CD4-positive, alpha-beta T cell (primary cell): ENCODE results near the gene JPH4. TPM values are rescaled to one million over a fixed set of nuclear protein-coding genes. Genes with fewer than 3 reads are reported as not detected.

Source experiments
- ATAC-seq: fragments of 200-7000 bp; cut with Tn5 transposase; one replicate; pipeline ENCODE4 v1.10.0; 2022; ENCODE audit warnings: mild to moderate bottlenecking; ENCODE audit not compliant: poor library complexity
- CTCF ChIA-PET: fragments of 350-600 bp; sonication (Branson Sonifier 250); formaldehyde crosslinking; loops from one replicate; lab custom pipeline; 2021; ENCODE audit warnings: antibody characterized with exemption, inconsistent platforms; lab: Charles Lee
- POLR2A ChIA-PET: fragments of 350-600 bp; sonication (Branson Sonifier 250); formaldehyde crosslinking; loops from one replicate; lab custom pipeline; 2021; ENCODE audit warnings: antibody characterized with exemption, inconsistent platforms; lab: Charles Lee
- DNase-seq, 14 experiments: peaks; one replicate each; pipeline ENCODE4 v3.0.0-alpha.2; 2013 to 2020; ENCODE audit warnings: mixed read lengths in 2 of 14
- H3K27ac ChIP-seq, 2 donors: one replicate each; pipeline versions ENCODE4 v1.5.1 to v1.7.0; 2013; ENCODE audit warnings: low read length in 2 of 2, low read depth in 1 of 2, mild to moderate bottlenecking in 1 of 2
- H3K27me3 ChIP-seq, 2 experiments: 1 replicate in 1 of 2; 2 replicates in 1 of 2; pipeline versions ENCODE4 v1.6.1 to v1.7.0; 2013; ENCODE audit warnings: low read length in 2 of 2, control low read depth in 1 of 2, mild to moderate bottlenecking in 1 of 2, moderate library complexity in 1 of 2; ENCODE audit not compliant: insufficient read depth in 2 of 2, control insufficient read depth in 1 of 2
- H3K36me3 ChIP-seq: one replicate; pipeline ENCODE4 v1.6.1; 2013; ENCODE audit warnings: low read length, control low read depth; ENCODE audit not compliant: insufficient read depth
- H3K4me1 ChIP-seq: one replicate; pipeline ENCODE4 v1.6.1; 2013; ENCODE audit warnings: low read length, control low read depth; ENCODE audit not compliant: insufficient read depth
- H3K4me3 ChIP-seq: one replicate; pipeline ENCODE4 v1.5.1; 2013; ENCODE audit warnings: mild to moderate bottlenecking, low read length, moderate library complexity
- H3K9me3 ChIP-seq, 2 experiments: 1 replicate in 1 of 2; 2 replicates in 1 of 2; pipeline versions ENCODE4 v1.6.1 to v1.7.0; 2013; ENCODE audit warnings: low read length in 2 of 2, mild to moderate bottlenecking in 2 of 2, control low read depth in 1 of 2, moderate library complexity in 1 of 2; ENCODE audit not compliant: control insufficient read depth in 1 of 2, insufficient read depth in 1 of 2
- H3K27ac Mint-ChIP-seq: one replicate; pipeline ENCODE4 v1.8.0; 2020; ENCODE audit warnings: mixed read lengths
- H3K27me3 Mint-ChIP-seq: one replicate; pipeline ENCODE4 v1.8.0; 2021; ENCODE audit warnings: mixed read lengths
- H3K36me3 Mint-ChIP-seq: one replicate; pipeline ENCODE4 v1.8.0; 2021; ENCODE audit warnings: low read depth, mixed read lengths
- H3K4me1 Mint-ChIP-seq: one replicate; pipeline ENCODE4 v1.8.0; 2021; ENCODE audit warnings: low read depth, mixed read lengths
- H3K4me3 Mint-ChIP-seq: one replicate; pipeline ENCODE4 v1.8.0; 2020; ENCODE audit warnings: mild to moderate bottlenecking, mixed read lengths
- H3K9me3 Mint-ChIP-seq: one replicate; pipeline ENCODE4 v1.8.0; 2020; ENCODE audit warnings: mixed read lengths
- CTCF ChIP-seq: fragments of 200-600 bp; IDR thresholded peaks from one replicate; pipeline ENCODE4 v1.8.0; 2022; ENCODE audit warnings: antibody characterized with exemption, mild to moderate bottlenecking
- intact Hi-C, 2 experiments: fragments of 100-400 bp; cut with DNase I in 1 of 2; cut with micrococcal nuclease in 1 of 2; formaldehyde crosslinking; loops; one replicate each; pipeline versions ENCODE4 v1.15.1 to v1.9.0; 2023 to 2025; cut with DNase I, micrococcal nuclease
- total RNA-seq, 174 experiments: library from RNA in 2 of 174; stranded (reverse) in 2 of 174; gene quantifications; one replicate each; pipeline ENCODE4 v1.2.3 and lab custom pipeline; 2021 to 2026

Gene JPH4
- total RNA-seq, 2 experiments from 2014 or later: not detected

GRCh38 chr14:23531391-23531790 lies 47.2 kb downstream of the JPH4 start:
- Mint-ChIP-seq H3K4me1 (peaks cover 10% of the 10 kb centered on the region), H3K27ac (no peak overlapping the region), H3K36me3 (no peaks in the 10 kb centered on the region), H3K9me3 (no peaks in the 10 kb centered on the region), H3K27me3 (no peaks in the 10 kb centered on the region), H3K4me3 (no peak overlapping the region)
- ATAC-seq (no peak), DNase-seq (no peak)
- no peak for TF ChIP-seq CTCF
- intact Hi-C loops: no loop called here
- H3K9me3 ChIP-seq: no peaks in the 10 kb centered on the region
- CTCF ChIA-PET: no interaction called here
- no peak overlapping the region for H3K4me3 ChIP-seq
- POLR2A ChIA-PET: no interaction called here
- H3K27ac ChIP-seq: no peak overlapping the region
- no peaks in the 10 kb centered on the region for H3K36me3 ChIP-seq
- no peaks in the 10 kb centered on the region for H3K4me1 ChIP-seq
- H3K27me3 ChIP-seq: no peaks in the 10 kb centered on the region

- Mint-ChIP-seq H3K27me3 (no peaks in the 10 kb centered on the region), H3K4me3 (no peak overlapping the region), H3K4me1 (peaks cover 10% of the 10 kb centered on the region), H3K27ac (no peak overlapping the region), H3K9me3 (no peaks in the 10 kb centered on the region), H3K36me3 (no peaks in the 10 kb centered on the region)
- Histone ChIP-seq H3K4me1 (no peaks in the 10 kb centered on the region), H3K4me3 (no peak overlapping the region), H3K36me3 (no peaks in the 10 kb centered on the region), H3K27me3 (no peaks in the 10 kb centered on the region), H3K9me3 (no peaks in the 10 kb centered on the region), H3K27ac (no peak overlapping the region)
- intact Hi-C loops: no loop called here
- CTCF ChIA-PET: no interaction called here
- TF ChIP-seq CTCF: no peak
- DNase-seq (no peak), ATAC-seq (no peak)
- POLR2A ChIA-PET: no interaction called here
Measured at GRCh38 chr14:23530375-23531055, 48.1 kb downstream of the JPH4 start.

GRCh38 chr14:23529016-23529415 lies 49.6 kb downstream of the JPH4 start:
- H3K27ac Mint-ChIP-seq: no peak overlapping the region
- H3K4me3 ChIP-seq: no peak overlapping the region

More at GRCh38 chr14:23529016-23529415, 49.6 kb downstream of the JPH4 start:
- no peaks in the 10 kb centered on the region for H3K9me3 ChIP-seq
- no peak overlapping the region for H3K27ac ChIP-seq
- ChIA-PET POLR2A (no interaction called here), CTCF (interaction anchor here (1.6 kb wide), 1 partner anchor 30 kb away, joined by 5 read pairs; no protein-coding TSS in a partner anchor)
- intact Hi-C loops: no loop called here
- Mint-ChIP-seq H3K4me3 (no peak overlapping the region), H3K9me3 (no peaks in the 10 kb centered on the region), H3K27me3 (no peaks in the 10 kb centered on the region), H3K36me3 (no peaks in the 10 kb centered on the region), H3K4me1 (peaks cover 10% of the 10 kb centered on the region)
- H3K4me1 ChIP-seq: no peaks in the 10 kb centered on the region
- DNase-seq (no peak), ATAC-seq (no peak)
- no peak for TF ChIP-seq CTCF
- no peaks in the 10 kb centered on the region for H3K27me3 ChIP-seq
- H3K36me3 ChIP-seq: no peaks in the 10 kb centered on the region
